GM11168 (cell line): Measurements from ENCODE around the gene HIVEP1.
"Not testable (repeated sequence)": the region's sequence is repeated elsewhere in the genome, so short reads cannot be mapped to it uniquely, and the experiment has no call there.

ENCODE experiments used
- in situ Hi-C: fragments of 300-500 bp; cut with MboI; formaldehyde crosslinking; loops from one replicate; pipeline ENCODE4 v1.12.0; 2022; ENCODE audit warnings: low sequenced_read_pairs; ENCODE audit not compliant: unreplicated experiment

HIVEP1 gene

DNA sequence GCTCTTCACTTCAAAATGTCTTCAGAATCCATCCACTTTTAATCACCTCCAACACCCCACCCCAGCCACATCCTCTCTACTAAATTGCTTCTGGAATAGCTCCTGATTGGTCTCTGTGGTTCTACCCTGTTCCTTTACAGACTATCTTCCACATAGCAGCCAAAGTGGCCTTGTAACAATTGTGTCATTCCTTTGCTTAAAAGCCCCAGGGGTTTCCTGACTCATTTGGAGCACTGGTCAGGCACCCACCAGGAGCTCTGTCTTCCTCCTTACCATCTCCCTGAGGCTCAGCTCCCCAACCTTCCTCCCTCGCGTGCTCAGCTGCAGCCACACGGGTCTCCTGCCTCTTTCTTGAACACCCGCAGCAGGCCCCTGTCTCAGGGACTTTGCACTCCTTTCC lies 126.8 kb downstream of the HIVEP1 start:
- in situ Hi-C loops: no loop called here

GRCh38 chr6:12147557-12148316 lies 135.6 kb downstream of the HIVEP1 start:
- in situ Hi-C loops: no loop called here

- in situ Hi-C loops: no loop called here
Observed at GRCh38 chr6:12148317-12148801, 136.2 kb downstream of the HIVEP1 start.

DNA sequence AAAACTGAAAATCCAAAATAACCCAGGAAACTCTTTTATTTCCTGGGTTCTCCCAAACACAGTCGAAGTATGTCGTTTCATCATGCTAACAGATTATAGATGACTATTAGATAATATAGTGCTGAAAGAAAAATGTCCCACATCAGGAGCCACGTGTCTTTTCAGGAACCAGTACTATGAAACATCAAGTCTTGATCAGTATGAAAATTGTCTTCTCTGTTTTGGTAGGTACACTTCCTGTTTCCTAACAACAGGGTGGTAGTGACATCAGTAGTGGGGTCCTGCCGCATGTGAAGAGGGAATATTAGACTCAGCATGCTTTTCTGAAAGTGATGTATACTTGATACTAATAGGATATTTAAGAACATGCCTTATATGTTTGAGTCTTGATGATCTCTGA lies 136.7 kb downstream of the HIVEP1 start:
- in situ Hi-C loops: no loop called here

DNA sequence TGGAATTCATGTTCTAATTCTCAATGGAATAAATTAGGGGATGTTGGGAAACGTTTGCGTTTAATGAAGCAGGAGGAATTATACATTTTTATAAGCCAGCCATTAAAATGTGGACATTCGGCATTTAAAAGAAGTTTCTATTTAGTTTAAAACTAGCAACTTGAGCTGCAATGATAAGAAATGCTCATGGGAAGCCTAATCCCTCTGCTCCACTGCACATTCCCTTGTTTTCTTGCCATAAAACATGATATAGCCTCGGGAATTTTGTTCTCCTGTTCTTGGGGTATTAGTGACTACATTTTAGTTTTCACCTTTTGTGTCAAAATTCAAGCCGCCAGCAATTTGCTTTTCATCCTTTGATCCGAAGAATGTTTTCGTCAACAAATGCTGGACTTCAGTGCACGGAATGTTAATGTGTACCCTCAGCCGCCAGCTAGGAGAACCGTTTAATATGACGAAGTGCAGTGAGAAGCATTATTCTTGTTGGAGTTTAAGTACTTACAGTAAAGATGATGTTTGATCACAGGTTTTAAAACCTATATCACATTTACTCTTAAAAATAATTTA lies 137.9 kb downstream of the HIVEP1 start:
- in situ Hi-C loops: no loop called here

DNA sequence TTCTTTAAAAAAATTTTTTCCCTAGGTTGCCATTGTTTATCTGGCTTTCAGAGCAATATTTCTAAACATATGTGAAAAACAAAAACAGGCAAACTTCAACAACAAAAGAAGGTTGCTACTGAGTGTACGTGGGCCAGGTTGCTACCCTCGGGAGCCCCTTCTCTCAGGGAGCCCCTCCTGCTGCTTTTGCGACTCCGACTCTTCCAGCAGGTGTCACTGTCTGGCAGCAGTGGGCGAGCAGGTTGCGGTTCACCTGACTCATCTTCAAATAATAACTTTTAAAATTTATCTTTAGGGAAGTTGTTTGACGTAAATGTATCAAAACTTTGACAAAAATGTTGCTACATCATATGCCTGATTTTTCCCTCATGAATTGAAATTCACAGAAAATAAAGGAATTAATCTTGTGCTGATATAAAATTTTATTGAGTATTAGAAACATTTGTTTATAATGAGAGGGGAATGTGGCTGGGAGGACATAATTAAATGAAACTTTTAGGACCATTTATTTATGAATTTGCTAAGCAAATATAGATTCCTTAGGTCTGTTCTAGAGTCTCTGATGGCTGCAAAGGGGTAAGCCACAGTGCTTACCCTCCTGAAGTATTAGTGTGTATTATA lies 138.8 kb downstream of the HIVEP1 start:
- in situ Hi-C loops: no loop called here

DNA sequence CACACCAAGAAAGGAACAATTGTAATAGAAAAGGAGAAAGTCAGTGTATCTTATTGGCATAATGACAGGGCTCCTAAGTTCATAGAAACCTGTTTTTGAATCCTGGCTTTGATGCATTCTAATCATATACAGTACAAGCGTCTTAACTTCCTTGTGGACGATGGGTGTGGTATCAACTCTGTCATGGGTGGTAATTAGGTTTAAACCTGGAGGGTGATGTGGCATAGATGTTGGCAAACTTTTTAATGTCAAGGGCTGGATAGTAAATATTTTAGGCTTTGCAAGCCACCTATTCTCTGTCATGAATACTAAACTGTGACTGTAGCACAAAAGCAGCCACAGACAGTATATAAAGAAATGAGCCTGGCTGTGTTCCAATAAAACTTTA lies 139.3 kb downstream of the HIVEP1 start:
- in situ Hi-C loops: no loop called here

GRCh38 chr6:12152023-12152970 lies 140.2 kb downstream of the HIVEP1 start:
- in situ Hi-C loops: no loop called here

DNA sequence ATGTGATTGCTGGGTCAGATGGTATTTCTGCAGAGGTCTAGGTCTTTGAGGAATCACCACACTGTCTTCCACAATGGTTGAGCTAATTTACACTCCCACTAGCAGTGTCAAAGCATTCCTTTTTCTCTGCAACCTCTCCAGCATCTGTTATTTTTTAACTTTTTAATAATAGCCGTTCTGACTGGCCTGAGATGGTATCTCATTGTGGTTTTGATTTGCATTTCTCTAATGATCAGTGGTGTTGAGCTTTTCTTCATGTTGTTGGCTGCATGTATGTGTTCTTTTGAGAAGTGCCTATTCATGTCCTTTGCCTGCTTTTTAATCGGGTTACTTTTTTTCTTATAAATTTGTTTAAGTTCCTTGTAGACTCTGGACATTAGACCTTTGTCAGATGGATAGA lies 143.7 kb downstream of the HIVEP1 start:
- in situ Hi-C loops: not testable (repeated sequence)

DNA sequence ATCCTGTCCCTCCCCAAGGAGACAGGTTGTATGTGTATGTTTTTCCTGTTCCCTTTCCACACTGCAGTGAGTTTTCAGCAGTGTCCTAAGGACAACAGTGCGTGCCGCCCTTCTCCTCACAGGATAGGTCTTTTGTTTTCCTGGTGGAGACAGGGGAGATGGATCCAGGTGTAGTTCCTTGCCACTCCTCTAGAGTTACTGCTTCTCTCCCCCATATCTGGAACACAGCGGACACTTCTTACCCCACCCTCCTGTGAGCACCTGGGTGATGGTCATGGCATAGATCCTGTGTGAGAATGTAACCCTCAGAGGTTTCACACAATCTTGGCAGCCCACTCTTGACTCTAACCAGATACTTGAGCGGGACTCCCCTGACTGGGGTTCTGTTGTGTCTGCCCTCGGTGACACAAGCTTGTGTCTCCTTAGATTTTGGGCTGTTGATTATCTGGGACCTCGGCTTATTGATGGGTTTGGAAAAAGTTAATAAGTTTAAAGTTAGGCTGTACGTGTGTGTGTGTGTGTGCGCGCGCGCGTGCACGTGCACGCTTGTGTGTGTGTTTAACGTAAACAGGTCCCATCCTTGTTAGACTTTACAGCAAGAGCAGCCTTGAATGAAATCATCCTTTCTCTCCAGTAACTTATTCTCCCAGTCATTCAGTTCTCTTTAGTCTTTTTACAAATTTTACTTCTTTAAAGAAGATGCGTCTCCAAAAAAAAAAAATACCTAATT lies 146.7 kb downstream of the HIVEP1 start:
- in situ Hi-C loops: no loop called here

- in situ Hi-C loops: no loop called here
Observed at GRCh38 chr6:12160326-12160725, 148.2 kb downstream of the HIVEP1 start.

- in situ Hi-C loops: no loop called here
Observed at GRCh38 chr6:12162213-12162612, 150.1 kb downstream of the HIVEP1 start.

DNA sequence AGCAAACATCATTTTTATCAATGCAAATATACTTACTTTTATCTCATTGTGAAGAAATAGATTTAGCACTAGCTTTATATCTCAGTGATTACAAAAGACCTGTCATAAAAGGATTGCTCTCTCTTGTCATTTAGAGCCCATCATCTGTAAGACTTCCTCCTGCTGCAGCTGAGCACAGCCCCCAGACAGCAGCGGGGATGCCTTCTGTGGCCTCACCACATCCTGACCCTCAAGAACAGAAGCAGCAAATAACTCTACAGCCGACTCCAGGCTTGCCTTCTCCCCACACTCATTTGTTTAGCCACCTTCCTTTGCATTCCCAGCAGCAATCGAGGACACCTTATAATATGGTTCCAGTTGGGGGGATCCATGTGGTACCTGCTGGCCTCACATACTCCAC lies 151.0 kb downstream of the HIVEP1 start:
- in situ Hi-C loops: no loop called here

GRCh38 chr6:12163744-12164507 lies 151.8 kb downstream of the HIVEP1 start:
- in situ Hi-C loops: no loop called here

DNA sequence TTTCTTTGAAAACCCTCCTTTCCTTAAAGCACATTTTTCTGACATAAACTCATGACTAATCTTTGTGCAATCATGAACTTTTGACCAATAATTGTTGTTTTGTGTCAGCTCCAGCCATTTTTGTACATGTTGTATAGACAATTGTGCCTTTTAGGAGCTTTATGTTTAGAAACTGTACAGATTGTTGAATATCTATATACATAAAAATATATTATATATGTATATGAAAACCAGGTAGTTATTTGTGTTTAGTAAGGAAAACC lies 152.3 kb downstream of the HIVEP1 start:
- in situ Hi-C loops: no loop called here

DNA sequence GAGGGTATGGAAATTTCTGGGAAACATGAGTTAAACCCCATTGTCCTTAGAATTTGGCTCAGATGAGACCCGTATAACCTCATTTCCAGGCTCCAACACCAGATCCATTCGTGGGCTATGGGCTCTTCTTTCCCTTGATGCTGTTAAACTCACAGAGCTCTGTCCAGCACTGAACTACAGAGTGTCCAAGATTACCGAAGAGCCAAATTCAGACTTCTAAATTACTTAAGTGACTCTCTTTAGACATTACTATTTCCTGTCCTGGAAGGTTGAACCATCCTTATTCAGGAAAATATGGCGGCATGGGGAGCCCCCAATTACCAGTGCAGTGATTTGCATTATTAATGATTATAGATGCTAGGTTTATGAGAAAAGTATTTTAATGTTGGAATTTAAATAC lies 153.2 kb downstream of the HIVEP1 start:
- in situ Hi-C loops: no loop called here

GRCh38 chr6:12165722-12166280 lies 153.7 kb downstream of the HIVEP1 start:
- in situ Hi-C loops: no loop called here

GRCh38 chr6:12169377-12169776 lies 157.3 kb downstream of the HIVEP1 start:
- in situ Hi-C loops: no loop called here
